ENCODE results near the gene PRSS12.
"Not testable (repeated sequence)": the region's sequence is repeated elsewhere in the genome, so short reads cannot be mapped to it uniquely, and the experiment has no call there.

DNA sequence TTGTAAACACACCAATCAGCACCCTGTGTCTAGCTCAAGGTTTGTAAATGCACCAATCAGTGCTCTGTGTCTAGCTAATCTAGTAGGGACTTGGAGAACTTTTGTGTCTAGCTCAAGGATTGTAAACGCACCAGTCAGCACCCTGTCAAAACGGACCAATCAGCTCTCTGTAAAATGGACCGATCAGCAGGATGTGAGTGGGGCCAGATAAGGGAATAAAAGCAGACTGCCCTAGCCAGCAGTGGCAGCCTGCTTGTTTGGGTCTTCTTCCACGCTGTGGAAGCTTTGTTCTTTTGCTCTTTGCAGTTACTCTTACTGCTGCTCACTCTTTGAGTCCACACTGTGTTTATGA is 86.7 kb downstream of the PRSS12 start:
- TF ChIP-seq CTCF, POLR2AphosphoS5 (IDR thresholded peaks at IDR 0.05): not testable (repeated sequence)
